H9 (cell line): ENCODE measurements around the gene NACA. TPM values are rescaled to one million over a fixed set of nuclear protein-coding genes. Genes with fewer than 3 reads are reported as not detected.

Source experiments
- DNase-seq: peaks from one replicate; pipeline ENCODE4 v3.0.0-alpha.2; 2017
- H2AFZ ChIP-seq: one replicate; pipeline ENCODE4 v1.6.1; 2013; ENCODE audit warnings: mild to moderate bottlenecking, low read length, control low read depth, moderate library complexity
- H2AK5ac ChIP-seq: 2 replicates; pipeline ENCODE4 v1.6.1; 2013; ENCODE audit warnings: low read length, control low read depth, mixed read lengths; ENCODE audit not compliant: insufficient read length
- H2BK120ac ChIP-seq: one replicate; pipeline ENCODE4 v1.6.1; 2013; ENCODE audit warnings: low read depth, mild to moderate bottlenecking, low read length, control low read depth, inconsistent platforms; ENCODE audit not compliant: poor library complexity, severe bottlenecking
- H2BK12ac ChIP-seq: 2 replicates; pipeline ENCODE4 v1.6.1; 2013; ENCODE audit warnings: low read length, control low read depth, mixed read lengths, low read depth; ENCODE audit not compliant: insufficient read length
- H2BK15ac ChIP-seq: 2 replicates; pipeline ENCODE4 v1.6.1; 2013; ENCODE audit warnings: low read depth, low read length, control low read depth
- H2BK20ac ChIP-seq: one replicate; pipeline ENCODE4 v1.6.1; 2013; ENCODE audit warnings: low read depth, mild to moderate bottlenecking, low read length, control low read depth, inconsistent platforms; ENCODE audit not compliant: poor library complexity, severe bottlenecking
- H2BK5ac ChIP-seq: 2 replicates; pipeline ENCODE4 v1.6.1; 2013; ENCODE audit warnings: low read length, control low read depth, mixed read lengths; ENCODE audit not compliant: insufficient read length
- H3K14ac ChIP-seq: 2 replicates; pipeline ENCODE4 v1.6.1; 2013; ENCODE audit warnings: low read length, control low read depth; ENCODE audit not compliant: insufficient read depth
- H3K18ac ChIP-seq: 2 replicates; pipeline ENCODE4 v1.6.1; 2013; ENCODE audit warnings: low read depth, mild to moderate bottlenecking, mixed read lengths, low read length, control low read depth; ENCODE audit not compliant: insufficient read length
- H3K23ac ChIP-seq: 2 replicates; pipeline ENCODE4 v1.6.1; 2013; ENCODE audit warnings: low read length, control low read depth, mixed read lengths, low read depth; ENCODE audit not compliant: insufficient read length
- H3K23me2 ChIP-seq: 2 replicates; pipeline ENCODE4 v1.6.1; 2013; ENCODE audit warnings: low read depth, mild to moderate bottlenecking, mixed read lengths, low read length, control low read depth; ENCODE audit not compliant: insufficient read length, poor library complexity, severe bottlenecking
- H3K27ac ChIP-seq: 2 replicates; pipeline ENCODE4 v1.5.1; 2013; ENCODE audit warnings: low read length, control low read depth, mixed read lengths, low read depth; ENCODE audit not compliant: insufficient read length
- H3K27me3 ChIP-seq: 2 replicates; pipeline ENCODE4 v1.6.1; 2013; ENCODE audit warnings: low read length, control low read depth, inconsistent platforms; ENCODE audit not compliant: insufficient read depth
- H3K4ac ChIP-seq: 2 replicates; pipeline ENCODE4 v1.6.1; 2013; ENCODE audit warnings: low read depth, mild to moderate bottlenecking, control low read depth, inconsistent platforms, low read length, moderate library complexity
- H3K4me1 ChIP-seq: 2 replicates; pipeline ENCODE4 v1.6.1; 2013; ENCODE audit warnings: low read length, control low read depth, inconsistent platforms; ENCODE audit not compliant: insufficient read depth
- H3K4me2 ChIP-seq: 2 replicates; pipeline ENCODE4 v1.6.1; 2013; ENCODE audit warnings: low read length, control low read depth, mixed read lengths; ENCODE audit not compliant: insufficient read length, insufficient read depth
- H3K56ac ChIP-seq: 2 replicates; pipeline ENCODE4 v1.6.1; 2013; ENCODE audit warnings: low read depth, mild to moderate bottlenecking, mixed read lengths, low read length, control low read depth; ENCODE audit not compliant: insufficient read length
- H3K79me1 ChIP-seq: 2 replicates; pipeline ENCODE4 v1.6.1; 2013; ENCODE audit warnings: low read depth, mild to moderate bottlenecking, moderate library complexity, low read length, control low read depth, inconsistent platforms; ENCODE audit not compliant: insufficient read depth, poor library complexity, severe bottlenecking
- H3K79me2 ChIP-seq: 2 replicates; pipeline ENCODE4 v1.6.1; 2013; ENCODE audit warnings: low read length, control low read depth, inconsistent platforms; ENCODE audit not compliant: insufficient read depth
- H3K9ac ChIP-seq: 2 replicates; pipeline ENCODE4 v1.6.1; 2013; ENCODE audit warnings: low read length, control low read depth, mixed read lengths; ENCODE audit not compliant: insufficient read length; ENCODE audit errors: extremely low read depth
- H3K9me3 ChIP-seq: one replicate; pipeline ENCODE4 v1.6.1; 2013; ENCODE audit warnings: low read depth, low read length, inconsistent platforms; ENCODE audit not compliant: control insufficient read depth
- H3T11ph ChIP-seq: one replicate; pipeline ENCODE4 v1.6.1; 2013; ENCODE audit warnings: mild to moderate bottlenecking, low read length, control low read depth, inconsistent platforms
- H4K20me1 ChIP-seq: one replicate; pipeline ENCODE4 v1.6.1; 2013; ENCODE audit not compliant: control insufficient read depth, insufficient read length, insufficient read depth
- H4K5ac ChIP-seq: 2 replicates; pipeline ENCODE4 v1.6.1; 2013; ENCODE audit warnings: low read depth, mild to moderate bottlenecking, mixed read lengths, low read length, control low read depth; ENCODE audit not compliant: insufficient read length
- H4K8ac ChIP-seq: replicated peaks from 2 replicates; pipeline ENCODE4 v1.6.1; 2013; ENCODE audit warnings: low read length, control low read depth, mixed read lengths, low read depth; ENCODE audit not compliant: insufficient read length
- H4K91ac ChIP-seq: 2 replicates; pipeline ENCODE4 v1.6.1; 2013; ENCODE audit warnings: low read depth, mild to moderate bottlenecking, moderate library complexity, mixed read lengths, low read length, control low read depth; ENCODE audit not compliant: insufficient read length
- H3K27ac Mint-ChIP-seq, 3 experiments: 2 replicates in 2 of 3; 3 replicates in 1 of 3; pipeline ENCODE4 v1.8.0; 2020 to 2021; ENCODE audit warnings: mixed read lengths in 3 of 3, mild to moderate bottlenecking in 1 of 3, moderate library complexity in 1 of 3
- H3K27me3 Mint-ChIP-seq: 2 replicates; pipeline ENCODE4 v1.8.0; 2021; ENCODE audit warnings: low read depth, mild to moderate bottlenecking, moderate library complexity, mixed read lengths
- H3K36me3 Mint-ChIP-seq, 3 experiments: 2 replicates in 2 of 3; 3 replicates in 1 of 3; pipeline ENCODE4 v1.8.0; 2020 to 2021; ENCODE audit warnings: low read depth in 3 of 3, mixed read lengths in 3 of 3; ENCODE audit not compliant: insufficient read depth in 1 of 3
- H3K4me1 Mint-ChIP-seq, 2 experiments: 2 replicates each; pipeline ENCODE4 v1.8.0; 2020; ENCODE audit warnings: mixed read lengths in 2 of 2
- H3K4me3 Mint-ChIP-seq, 2 experiments: 2 replicates in 1 of 2; 3 replicates in 1 of 2; pipeline ENCODE4 v1.8.0; 2020 to 2021; ENCODE audit warnings: mild to moderate bottlenecking in 2 of 2, mixed read lengths in 2 of 2, moderate library complexity in 1 of 2
- H3K9me3 Mint-ChIP-seq, 2 experiments: 2 replicates in 1 of 2; 3 replicates in 1 of 2; pipeline ENCODE4 v1.8.0; 2020; ENCODE audit warnings: mild to moderate bottlenecking in 2 of 2, mixed read lengths in 2 of 2, moderate library complexity in 1 of 2
- WGBS: extraction: QIAGEN DNeasy Blood & Tissue Kit; methylation state at CpG from one replicate; pipeline ENCODE4 v1.1.7; 2013; ENCODE audit warnings: missing lambda C conversion rate, low lambda C conversion rate, mixed read lengths; ENCODE audit not compliant: insufficient read length; ENCODE audit errors: extremely low coverage; 5-methylcytosine and 5-hydroxymethylcytosine counted together
- total RNA-seq: library from RNA; stranded (reverse); gene quantifications from 2 replicates; pipeline ENCODE4 v1.2.1, GENCODE V29; 2021
- TF ChIP-seq, protein P1 (sequence below): fragments of 200-600 bp; sonication (generic); conservative IDR thresholded peaks from 3 replicates; pipeline ENCODE4 v1.8.0; 2021; ENCODE audit warnings: antibody characterized with exemption, mild to moderate bottlenecking

The NACA gene
- total RNA-seq, 1 experiment from 2014 or later, result 1,204 TPM

DNA sequence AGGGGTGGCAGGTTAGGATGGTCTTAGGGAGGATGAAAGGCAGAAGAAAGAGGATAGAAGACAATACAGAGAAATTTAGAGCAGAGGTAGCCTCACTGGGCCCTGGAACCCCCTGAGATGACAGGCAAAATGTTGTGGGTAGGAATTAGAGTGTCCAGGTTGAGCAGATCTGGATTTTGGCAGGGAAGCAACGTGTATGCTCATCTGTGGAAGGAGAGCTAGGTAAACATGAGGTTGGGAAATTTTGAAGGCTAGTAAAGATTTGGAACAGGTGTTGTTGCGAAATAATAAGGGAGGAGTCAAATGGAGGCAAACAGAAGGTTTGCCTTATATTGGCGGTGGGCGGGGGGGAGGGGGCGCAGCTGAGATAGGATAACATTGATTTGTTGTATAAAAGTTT lies 43.3 kb upstream of the NACA start:
- Histone ChIP-seq H4K20me1 (no peaks in the 10 kb centered on the region), H2AK5ac (no peak overlapping the region), H4K91ac (no peak overlapping the region), H2BK12ac (no peak overlapping the region), H3T11ph (no peak overlapping the region), H3K18ac (no peak overlapping the region), H2BK15ac (no peak overlapping the region), H3K56ac (no peak overlapping the region), H3K4me1 (peaks cover 5% of the 10 kb centered on the region; the same call in 1 of the 2 replicates), H3K14ac (no peak overlapping the region), H4K5ac (no peak overlapping the region), H3K9me3 (no peaks in the 10 kb centered on the region), H3K4me2 (no peak overlapping the region), H3K79me1 (no peaks in the 10 kb centered on the region), H4K8ac (no peak overlapping the region), H2BK120ac (no peak overlapping the region), H3K4ac (no peak overlapping the region), H3K27ac (no peak overlapping the region), H3K23me2 (no peaks in the 10 kb centered on the region), H2BK5ac (no peak overlapping the region), H2AFZ (no peak overlapping the region), H2BK20ac (no peak overlapping the region), H3K9ac (no peak overlapping the region), H3K23ac (no peak overlapping the region), H3K27me3 (no peaks in the 10 kb centered on the region), H3K79me2 (no peaks in the 10 kb centered on the region)
- TF ChIP-seq, protein P1, sequence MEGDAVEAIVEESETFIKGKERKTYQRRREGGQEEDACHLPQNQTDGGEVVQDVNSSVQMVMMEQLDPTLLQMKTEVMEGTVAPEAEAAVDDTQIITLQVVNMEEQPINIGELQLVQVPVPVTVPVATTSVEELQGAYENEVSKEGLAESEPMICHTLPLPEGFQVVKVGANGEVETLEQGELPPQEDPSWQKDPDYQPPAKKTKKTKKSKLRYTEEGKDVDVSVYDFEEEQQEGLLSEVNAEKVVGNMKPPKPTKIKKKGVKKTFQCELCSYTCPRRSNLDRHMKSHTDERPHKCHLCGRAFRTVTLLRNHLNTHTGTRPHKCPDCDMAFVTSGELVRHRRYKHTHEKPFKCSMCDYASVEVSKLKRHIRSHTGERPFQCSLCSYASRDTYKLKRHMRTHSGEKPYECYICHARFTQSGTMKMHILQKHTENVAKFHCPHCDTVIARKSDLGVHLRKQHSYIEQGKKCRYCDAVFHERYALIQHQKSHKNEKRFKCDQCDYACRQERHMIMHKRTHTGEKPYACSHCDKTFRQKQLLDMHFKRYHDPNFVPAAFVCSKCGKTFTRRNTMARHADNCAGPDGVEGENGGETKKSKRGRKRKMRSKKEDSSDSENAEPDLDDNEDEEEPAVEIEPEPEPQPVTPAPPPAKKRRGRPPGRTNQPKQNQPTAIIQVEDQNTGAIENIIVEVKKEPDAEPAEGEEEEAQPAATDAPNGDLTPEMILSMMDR, result no peak
- DNase-seq, result no peak
- H3K4me3 Mint-ChIP-seq, result no peak overlapping the region
- WGBS, result no CpG with 5 or more reads among the region's 5 CpGs
- H3K4me1 Mint-ChIP-seq, result peaks cover 22 to 24% of the 10 kb centered on the region in 2 experiments
- no peaks in the 10 kb centered on the region; the same call in 1 of the 2 replicates for H3K27me3 Mint-ChIP-seq
- H3K36me3 Mint-ChIP-seq, result no peaks in the 10 kb centered on the region
- H3K27ac Mint-ChIP-seq, result peak overlapping the region in 1 of 3 experiments; percentile 46; a peak in 1 of 7 replicates
- H3K9me3 Mint-ChIP-seq, result no peaks in the 10 kb centered on the region; a peak in 1 of 5 replicates
